ENCODE results near the gene ZFYVE9. TPM values are rescaled to one million over a fixed set of nuclear protein-coding genes. Genes with fewer than 3 reads are reported as not detected.
A peak's percentile ranks its signal among the peaks of the same experiment; 100 is the strongest.

The ZFYVE9 gene
- total and polyA plus RNA-seq, 2 of the 8 experiments (the other 6 are each of a cell fraction or from before 2014, with no cell fraction given), result 5.8 to 26.5 TPM

- Histone ChIP-seq H4K20me1 (replicated peaks in 1 of 2; ENCODE audit: control insufficient read depth in 1 of 2, insufficient read depth in 2 of 2, low read length in 2 of 2) (peaks cover 3 to 11% of the 10 kb centered on the region in 2 experiments), H3K4me2 (ENCODE audit: insufficient read depth in 1 of 2, low read depth in 2 of 2, low read length in 2 of 2) (no peak overlapping the region), H3K4ac (replicated peaks; ENCODE audit: insufficient read length, low read depth, low read length) (no peak overlapping the region), H2AK5ac (ENCODE audit: low read depth, low read length) (no peak overlapping the region), H3K18ac (ENCODE audit: extremely low read depth, low read length) (no peak overlapping the region), H2BK120ac (replicated peaks; ENCODE audit: low read depth, low read length) (no peak overlapping the region), H4K91ac (replicated peaks; ENCODE audit: insufficient read length, low read length) (no peak overlapping the region), H3K79me2 (ENCODE audit: control insufficient read depth in 1 of 2, insufficient read depth in 2 of 2, low read length in 2 of 2) (peaks cover 0 to 4% of the 10 kb centered on the region in 2 experiments; a peak in 1 of 4 replicates), H3K4me1 (replicated peaks in 1 of 4; ENCODE audit: control insufficient read depth in 3 of 4, insufficient read depth in 4 of 4, low read length in 3 of 4) (peaks cover 0 to 5% (median 2%) of the 10 kb centered on the region in 4 experiments; a peak in 5 of 7 replicates), H2AFZ (ENCODE audit: low read length) (no peak overlapping the region), H2BK12ac (ENCODE audit: low read depth, low read length) (no peak overlapping the region), H2BK15ac (ENCODE audit: low read length) (no peak overlapping the region), H3K27me3 (replicated peaks in 1 of 4; ENCODE audit: control insufficient read depth in 3 of 4, extremely low read depth in 1 of 4, insufficient read depth in 3 of 4, low read length in 3 of 4) (no peaks in the 10 kb centered on the region), H4K8ac (ENCODE audit: extremely low read depth, insufficient read depth, low read length) (no peak overlapping the region), H3K9ac (replicated peaks in 1 of 4; ENCODE audit: extremely low read depth in 1 of 4, low read depth in 3 of 4, low read length in 3 of 4) (no peak overlapping the region), H3K23ac (ENCODE audit: insufficient read length) (no peak overlapping the region), H3K36me3 (ENCODE audit: control insufficient read depth in 2 of 4, insufficient read depth in 4 of 4, low read length in 3 of 4) (peaks cover 20 to 71% (median 58%) of the 10 kb centered on the region in 4 experiments; a peak in 6 of 8 replicates), H3K4me3 (ENCODE audit: extremely low read depth in 1 of 4, insufficient read depth in 2 of 4, low read depth in 3 of 4, low read length in 4 of 4) (no peak overlapping the region), H3K79me1 (ENCODE audit: low read depth, low read length) (peaks cover 9% of the 10 kb centered on the region; the same call in 1 of the 2 replicates), H3K27ac (ENCODE audit: low read depth, low read length) (no peak overlapping the region), H2BK5ac (ENCODE audit: low read depth, low read length) (no peak overlapping the region), H3K23me2 (ENCODE audit: low read depth, low read length) (peaks cover 1% of the 10 kb centered on the region), H4K5ac (ENCODE audit: insufficient read length, low read depth, low read length) (no peak overlapping the region), H2BK20ac (ENCODE audit: low read length) (no peak overlapping the region), H3K56ac (replicated peaks; ENCODE audit: insufficient read length, low read depth, low read length) (no peak overlapping the region), H3K14ac (ENCODE audit: insufficient read length) (no peak overlapping the region), H3K9me3 (ENCODE audit: insufficient read depth in 2 of 2, low read depth in 1 of 2, low read length in 1 of 2) (no peaks in the 10 kb centered on the region)
- TF ChIP-seq ASH2L (IDR thresholded peaks at IDR 0.05; ENCODE audit: low read length), result no peak
- TF ChIP-seq ZNF274 (IDR thresholded peaks at IDR 0.05; ENCODE audit: borderline replicate concordance, extremely low read depth, low read length), result no peak
- TF ChIP-seq RAD21 (IDR thresholded peaks at IDR 0.05 in 1 of 2, conservative IDR thresholded peaks at IDR 0.05 in 1 of 2; ENCODE audit: low read depth in 2 of 2, low read length in 2 of 2), result peak in 1 of 2 experiments; percentile 20; a peak in 1 of 4 replicates
- TF ChIP-seq CTCF (IDR thresholded peaks at IDR 0.05; ENCODE audit: control extremely low read depth in 1 of 3, insufficient read depth in 1 of 3, low read depth in 1 of 3, low read length in 3 of 3), result peak; percentile 4 to 16 (median 13); a peak in 3 of 4 replicates
- TF ChIP-seq SP4 (IDR thresholded peaks at IDR 0.05; ENCODE audit: low read length), result no peak
- TF ChIP-seq BCL11A (IDR thresholded peaks at IDR 0.05; ENCODE audit: low read depth in 2 of 2, low read length in 2 of 2), result no peak
- no peak for TF ChIP-seq EZH2 (IDR thresholded peaks at IDR 0.05; ENCODE audit: low read depth, low read length, severe bottlenecking)
- DNase-seq (ENCODE audit: low read depth in 1 of 2, low spot score in 2 of 2) (no peak), FAIRE-seq (no peak)
- WGBS, 2 experiments (ENCODE audit: extremely low coverage in 1 of 2, insufficient coverage in 1 of 2, insufficient read length in 1 of 2, insufficient replicate concordance in 2 of 2, low coverage in 1 of 2, low lambda C conversion rate in 2 of 2, missing lambda C conversion rate in 1 of 2), result 94% methylated on average over 24 of the region's 24 CpGs; no CpG with 5 or more reads in 1 of the 2 experiments
- ChIA-PET CTCF (ENCODE audit: partially characterized antibody) (interaction anchor here (0.6 to 2.0 kb wide), 5 partner anchors 9 to 1437 kb away, joined by 3 to 9 read pairs (median 4); no protein-coding TSS in a partner anchor), POLR2A (ENCODE audit: partially characterized antibody) (interaction anchor here (0.6 to 2.4 kb wide), 6 partner anchors 8 to 315 kb away, joined by 3 to 9 read pairs (median 3); no protein-coding TSS in a partner anchor)
Measured at GRCh38 chr1:52359676-52360594, 218.0 kb downstream of the ZFYVE9 start.

Measured in H1 (cell line).